ENCODE measurements around the gene AGAP1. TPM values are rescaled to one million over a fixed set of nuclear protein-coding genes. Genes with fewer than 3 reads are reported as not detected.

AGAP1 gene
- total RNA-seq, 1 donor from 2014 or later, result 21.1 TPM

DNA sequence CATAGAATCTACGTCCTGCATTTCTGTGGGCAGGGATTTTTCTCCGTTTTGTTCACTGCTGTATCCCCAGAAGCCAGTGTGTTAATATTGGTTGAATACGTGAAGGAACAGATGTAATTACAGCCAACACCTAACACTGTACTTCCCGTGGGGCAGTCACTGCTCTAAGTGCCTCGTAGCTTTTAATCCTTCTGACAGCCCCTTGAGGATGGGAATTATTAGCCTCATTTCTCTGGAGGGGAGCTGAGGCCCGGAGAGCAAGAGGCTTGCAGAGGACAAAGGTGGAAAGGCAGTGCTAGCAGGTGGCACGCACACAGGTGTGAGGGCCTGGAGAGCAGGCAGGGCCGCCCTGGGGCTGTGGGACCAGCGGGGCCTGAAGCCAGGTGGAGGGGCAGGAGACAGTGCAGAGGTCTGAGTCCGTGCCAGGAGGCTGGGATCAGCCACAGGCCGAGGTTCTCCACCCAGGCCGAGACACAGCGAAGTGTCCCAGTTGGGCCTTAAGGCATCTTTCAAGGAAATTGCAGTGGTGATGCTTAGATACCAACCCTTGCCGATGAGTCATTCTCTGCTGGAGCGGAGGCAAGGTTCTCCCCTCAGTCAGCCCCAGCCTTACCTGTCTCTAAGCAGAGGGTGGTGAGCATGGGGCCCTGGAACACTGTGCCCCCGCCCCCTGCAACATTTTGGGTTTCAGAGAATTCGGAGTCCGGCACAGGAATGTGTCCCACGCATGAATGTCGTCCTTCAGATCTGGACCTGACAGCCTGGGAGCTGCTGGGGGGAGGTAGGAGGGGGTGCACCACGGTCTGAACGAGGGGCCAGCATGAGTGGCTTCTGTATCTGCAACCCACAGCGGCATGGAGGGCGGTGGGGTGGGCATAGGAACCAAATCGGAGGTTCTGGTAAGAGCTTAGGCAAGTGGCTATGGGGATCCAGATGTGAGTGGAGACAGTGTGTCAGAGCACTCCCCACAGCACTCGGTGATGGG, 551.7 kb downstream of the AGAP1 start:
- TF ChIP-seq POLR2A (IDR thresholded peaks at IDR 0.05), result no peak
- no peak for TF ChIP-seq POLR2AphosphoS5 (IDR thresholded peaks at IDR 0.05; ENCODE audit: insufficient read depth in 1 of 2, low read depth in 1 of 2)
- TF ChIP-seq, protein P1, sequence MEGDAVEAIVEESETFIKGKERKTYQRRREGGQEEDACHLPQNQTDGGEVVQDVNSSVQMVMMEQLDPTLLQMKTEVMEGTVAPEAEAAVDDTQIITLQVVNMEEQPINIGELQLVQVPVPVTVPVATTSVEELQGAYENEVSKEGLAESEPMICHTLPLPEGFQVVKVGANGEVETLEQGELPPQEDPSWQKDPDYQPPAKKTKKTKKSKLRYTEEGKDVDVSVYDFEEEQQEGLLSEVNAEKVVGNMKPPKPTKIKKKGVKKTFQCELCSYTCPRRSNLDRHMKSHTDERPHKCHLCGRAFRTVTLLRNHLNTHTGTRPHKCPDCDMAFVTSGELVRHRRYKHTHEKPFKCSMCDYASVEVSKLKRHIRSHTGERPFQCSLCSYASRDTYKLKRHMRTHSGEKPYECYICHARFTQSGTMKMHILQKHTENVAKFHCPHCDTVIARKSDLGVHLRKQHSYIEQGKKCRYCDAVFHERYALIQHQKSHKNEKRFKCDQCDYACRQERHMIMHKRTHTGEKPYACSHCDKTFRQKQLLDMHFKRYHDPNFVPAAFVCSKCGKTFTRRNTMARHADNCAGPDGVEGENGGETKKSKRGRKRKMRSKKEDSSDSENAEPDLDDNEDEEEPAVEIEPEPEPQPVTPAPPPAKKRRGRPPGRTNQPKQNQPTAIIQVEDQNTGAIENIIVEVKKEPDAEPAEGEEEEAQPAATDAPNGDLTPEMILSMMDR (IDR thresholded peaks at IDR 0.05), result no peak
- no peak overlapping the region for H3K27ac ChIP-seq
- no peak overlapping the region for H3K4me3 ChIP-seq
- H3K9me3 ChIP-seq, result no peaks in the 10 kb centered on the region
- intact Hi-C loops (cut with DNase I), result no loop called here
- no peaks in the 10 kb centered on the region for H3K4me1 ChIP-seq
- DNase-seq (ENCODE audit: extremely low spot score in 2 of 2), result no peak
- no peaks in the 10 kb centered on the region for H3K27me3 ChIP-seq
- peaks cover 0 to 4% of the 10 kb centered on the region in 2 donors for H3K36me3 ChIP-seq

DNA sequence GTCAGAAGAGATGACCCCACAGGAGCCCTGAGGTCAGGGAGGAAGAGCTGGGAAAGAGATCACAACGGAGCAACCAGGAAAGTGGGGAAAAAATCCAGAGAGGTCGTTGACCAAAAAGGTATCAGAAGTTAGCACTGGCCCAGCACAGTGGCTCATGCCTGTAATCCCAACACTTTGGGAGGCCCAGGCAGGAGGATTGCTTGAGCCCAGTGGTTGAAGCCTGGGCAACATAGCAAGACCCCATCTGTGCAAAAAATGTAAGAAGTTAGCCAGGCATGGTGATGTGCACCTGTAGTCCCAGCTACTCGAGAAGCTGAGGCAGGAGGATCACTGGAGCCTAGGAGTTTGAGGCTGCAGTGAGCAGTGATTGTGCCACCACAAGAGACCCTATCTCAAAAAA, 552.9 kb downstream of the AGAP1 start:
- H3K27ac ChIP-seq, result no peak overlapping the region
- H3K27me3 ChIP-seq, result no peaks in the 10 kb centered on the region
- H3K4me3 ChIP-seq, result no peak overlapping the region
- no peaks in the 10 kb centered on the region for H3K4me1 ChIP-seq
- no peaks in the 10 kb centered on the region for H3K9me3 ChIP-seq
- TF ChIP-seq POLR2AphosphoS5 (IDR thresholded peaks at IDR 0.05; ENCODE audit: insufficient read depth in 1 of 2, low read depth in 1 of 2), result no peak
- TF ChIP-seq, protein P1 (IDR thresholded peaks at IDR 0.05), result no peak
- no peak for TF ChIP-seq POLR2A (IDR thresholded peaks at IDR 0.05)
- intact Hi-C loops (cut with DNase I), result no loop called here
- H3K36me3 ChIP-seq, result peaks cover 0 to 4% of the 10 kb centered on the region in 2 donors
- DNase-seq (ENCODE audit: extremely low spot score in 2 of 2), result no peak

DNA sequence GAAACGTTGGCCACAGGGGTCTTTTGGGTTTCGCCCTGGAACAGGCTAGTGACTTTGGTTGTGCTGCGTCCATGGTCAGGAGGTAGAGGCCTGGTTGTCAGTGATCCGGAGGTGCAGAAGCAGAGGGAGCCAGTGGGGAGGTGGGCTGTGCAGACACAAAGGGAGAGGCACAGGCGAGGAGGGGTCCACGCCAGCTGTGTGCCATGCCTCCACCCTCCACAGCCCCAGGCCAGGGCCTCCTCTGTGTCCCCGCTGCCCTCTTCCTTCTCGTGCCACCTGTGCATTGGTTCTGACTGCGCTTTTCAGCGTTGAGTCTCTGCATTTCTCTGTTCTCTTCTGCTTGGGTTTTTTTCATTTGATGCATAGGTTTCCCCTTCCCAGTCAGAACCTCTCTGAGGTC, 553.3 kb downstream of the AGAP1 start:
- no peaks in the 10 kb centered on the region for H3K9me3 ChIP-seq
- H3K27me3 ChIP-seq, result no peaks in the 10 kb centered on the region
- DNase-seq (ENCODE audit: extremely low spot score in 2 of 2), result no peak
- TF ChIP-seq POLR2AphosphoS5 (IDR thresholded peaks at IDR 0.05; ENCODE audit: insufficient read depth in 1 of 2, low read depth in 1 of 2) (no peak), POLR2A (IDR thresholded peaks at IDR 0.05) (no peak)
- TF ChIP-seq, protein P1 (IDR thresholded peaks at IDR 0.05), result no peak
- H3K27ac ChIP-seq, result no peak overlapping the region
- H3K4me1 ChIP-seq, result no peaks in the 10 kb centered on the region
- no peak overlapping the region for H3K4me3 ChIP-seq
- peaks cover 0 to 4% of the 10 kb centered on the region in 2 donors for H3K36me3 ChIP-seq
- intact Hi-C loops (cut with DNase I), result no loop called here

DNA sequence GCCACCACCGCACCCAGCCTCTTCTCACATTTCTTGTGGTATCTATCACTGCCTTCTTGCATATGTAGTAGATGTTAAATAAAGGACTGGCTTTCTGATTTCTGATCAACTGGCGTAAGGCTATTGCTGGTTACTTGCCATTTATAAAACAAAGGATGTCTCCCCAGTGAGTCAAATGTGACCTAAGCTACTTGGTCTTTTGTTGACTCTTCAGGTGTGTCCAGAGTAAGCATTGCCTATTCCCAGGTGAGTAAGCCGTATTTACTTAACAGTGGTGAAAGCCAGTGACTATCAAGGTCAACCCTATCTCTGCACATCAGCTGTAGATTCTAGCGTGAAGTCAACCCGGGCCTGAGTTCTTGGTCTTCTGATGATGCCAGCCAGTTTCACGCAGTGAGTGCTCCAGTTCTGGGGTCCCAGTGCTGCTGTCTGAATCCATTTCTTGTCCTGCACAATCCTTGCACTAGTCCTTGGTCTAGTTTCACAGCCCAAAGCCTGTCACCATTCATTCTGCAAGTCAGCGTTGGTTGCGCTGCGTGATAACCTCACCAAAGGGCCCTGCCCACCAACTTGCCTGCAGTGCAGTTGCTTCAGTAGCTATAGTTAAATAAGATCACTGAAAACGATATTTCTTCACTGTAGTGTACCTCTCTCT, 554.2 kb downstream of the AGAP1 start:
- no peak overlapping the region for H3K4me3 ChIP-seq
- peaks cover 0 to 4% of the 10 kb centered on the region in 2 donors for H3K36me3 ChIP-seq
- H3K27me3 ChIP-seq, result no peaks in the 10 kb centered on the region
- no peaks in the 10 kb centered on the region for H3K4me1 ChIP-seq
- intact Hi-C loops (cut with DNase I), result no loop called here
- TF ChIP-seq, protein P1 (IDR thresholded peaks at IDR 0.05), result no peak
- no peak for TF ChIP-seq POLR2A (IDR thresholded peaks at IDR 0.05)
- no peak for TF ChIP-seq POLR2AphosphoS5 (IDR thresholded peaks at IDR 0.05; ENCODE audit: insufficient read depth in 1 of 2, low read depth in 1 of 2)
- no peaks in the 10 kb centered on the region for H3K9me3 ChIP-seq
- no peak for DNase-seq (ENCODE audit: extremely low spot score in 2 of 2)
- no peak overlapping the region for H3K27ac ChIP-seq

Measured in vagina (tissue), 2 donors.